ENCODE data around the gene TEF. TPM values are rescaled to one million over a fixed set of nuclear protein-coding genes. Genes with fewer than 3 reads are reported as not detected.

The TEF gene
- total and polyA plus RNA-seq, 9 of the 15 experiments (the other 6 are each of a cell fraction or from before 2014, with no cell fraction given), result 0.04 to 3.1 (median 1.2) TPM

DNA sequence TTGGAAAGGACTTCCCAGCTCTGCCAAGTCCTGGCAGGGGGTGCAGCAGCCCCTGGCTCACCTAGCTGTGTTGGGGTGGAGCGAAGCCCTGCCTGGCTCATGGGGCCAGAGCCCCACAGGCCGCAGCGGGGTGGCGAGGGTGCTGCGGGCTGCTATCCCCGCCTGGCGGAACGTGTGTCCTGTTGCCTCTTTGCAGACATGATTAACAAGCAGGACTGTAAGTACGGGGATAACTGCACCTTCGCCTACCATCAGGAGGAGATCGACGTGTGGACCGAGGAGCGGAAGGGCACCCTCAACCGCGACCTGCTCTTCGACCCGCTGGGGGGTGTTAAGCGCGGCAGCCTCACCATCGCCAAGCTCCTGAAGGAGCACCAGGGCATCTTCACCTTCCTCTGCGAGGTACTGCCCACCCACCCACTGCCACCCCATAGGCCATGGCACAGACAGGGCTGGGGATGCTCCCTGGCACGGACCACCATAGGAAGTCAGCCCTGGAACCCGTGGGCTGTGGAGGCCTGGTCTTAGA is 35.9 kb upstream of the TEF start:
- H3K9me3 ChIP-seq (replicated peaks; ENCODE audit: control insufficient read depth, insufficient read depth, low read depth, low read length), result no peaks in the 10 kb centered on the region
- no peak overlapping the region; a peak in 1 of 4 replicates for H3K9ac ChIP-seq (ENCODE audit: insufficient read depth in 1 of 2, low read depth in 2 of 2, low read length in 2 of 2)
- no peak overlapping the region for H3K4me2 ChIP-seq (ENCODE audit: insufficient read depth, low read length)
- no TSS peak for BruUV-seq (replicated peaks)
- peaks cover 83% of the 10 kb centered on the region; the same call in 2 of the 3 replicates for H3K36me3 ChIP-seq (ENCODE audit: control insufficient read depth, insufficient read depth, low read length)
- ATAC-seq (no peak), DNase-seq (ENCODE audit: extremely low read depth in 1 of 4, low spot score in 3 of 4) (no peak), FAIRE-seq (no peak)
- H3K4me1 ChIP-seq (replicated peaks in 1 of 2; ENCODE audit: control insufficient read depth in 2 of 2, insufficient read depth in 2 of 2, low read length in 2 of 2), result peaks cover 10 to 12% of the 10 kb centered on the region in 2 experiments; a peak in 4 of 5 replicates
- H3K27ac ChIP-seq (ENCODE audit: extremely low read depth, low read depth, low read length), result no peak overlapping the region
- no peak overlapping the region for H3K4me3 ChIP-seq
- CTCF ChIA-PET (ENCODE audit: low intra/inter-chr PET ratio), result no interaction called here
- H3K27me3 ChIP-seq (ENCODE audit: control insufficient read depth in 2 of 2, insufficient read depth in 2 of 2, low read length in 2 of 2), result no peaks in the 10 kb centered on the region
- no peak overlapping the region for H2AFZ ChIP-seq (ENCODE audit: low read depth, low read length)
- POLR2A ChIA-PET, result interaction anchor here (0.7 to 1.1 kb wide), 2 partner anchors 8 to 10 kb away, joined by 3 to 6 read pairs; no protein-coding TSS in a partner anchor
- in situ Hi-C loops (cut with MboI) (no loop called here), intact Hi-C loops (cut with micrococcal nuclease) (no loop called here)
- no peaks in the 10 kb centered on the region for H4K20me1 ChIP-seq (replicated peaks; ENCODE audit: control insufficient read depth, insufficient read depth, low read length)
- 100% methylated on average over 6 of the region's 24 CpGs for WGBS (ENCODE audit: insufficient coverage, low coverage, missing lambda C conversion rate)
- TF ChIP-seq, protein P1, sequence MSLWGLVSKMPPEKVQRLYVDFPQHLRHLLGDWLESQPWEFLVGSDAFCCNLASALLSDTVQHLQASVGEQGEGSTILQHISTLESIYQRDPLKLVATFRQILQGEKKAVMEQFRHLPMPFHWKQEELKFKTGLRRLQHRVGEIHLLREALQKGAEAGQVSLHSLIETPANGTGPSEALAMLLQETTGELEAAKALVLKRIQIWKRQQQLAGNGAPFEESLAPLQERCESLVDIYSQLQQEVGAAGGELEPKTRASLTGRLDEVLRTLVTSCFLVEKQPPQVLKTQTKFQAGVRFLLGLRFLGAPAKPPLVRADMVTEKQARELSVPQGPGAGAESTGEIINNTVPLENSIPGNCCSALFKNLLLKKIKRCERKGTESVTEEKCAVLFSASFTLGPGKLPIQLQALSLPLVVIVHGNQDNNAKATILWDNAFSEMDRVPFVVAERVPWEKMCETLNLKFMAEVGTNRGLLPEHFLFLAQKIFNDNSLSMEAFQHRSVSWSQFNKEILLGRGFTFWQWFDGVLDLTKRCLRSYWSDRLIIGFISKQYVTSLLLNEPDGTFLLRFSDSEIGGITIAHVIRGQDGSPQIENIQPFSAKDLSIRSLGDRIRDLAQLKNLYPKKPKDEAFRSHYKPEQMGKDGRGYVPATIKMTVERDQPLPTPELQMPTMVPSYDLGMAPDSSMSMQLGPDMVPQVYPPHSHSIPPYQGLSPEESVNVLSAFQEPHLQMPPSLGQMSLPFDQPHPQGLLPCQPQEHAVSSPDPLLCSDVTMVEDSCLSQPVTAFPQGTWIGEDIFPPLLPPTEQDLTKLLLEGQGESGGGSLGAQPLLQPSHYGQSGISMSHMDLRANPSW (CRISPR knock-in tag; IDR thresholded peaks at IDR 0.05), result no peak
- TF ChIP-seq POLR2G (IDR thresholded peaks at IDR 0.05; ENCODE audit: low read depth, low read length), result peak; percentile 42; the same call in 1 of the 2 replicates
- TF ChIP-seq PRPF4 (IDR thresholded peaks at IDR 0.05; ENCODE audit: insufficient read depth, low read depth, low read length, poor library complexity, severe bottlenecking), result no peak
- no peak for TF ChIP-seq NCOA4 (IDR thresholded peaks at IDR 0.05; ENCODE audit: partially characterized antibody)
- H3K9me1 ChIP-seq (ENCODE audit: control insufficient read depth, insufficient read depth, low read length), result no peaks in the 10 kb centered on the region
- H3K79me2 ChIP-seq (ENCODE audit: control insufficient read depth, insufficient read depth, low read length), result no peaks in the 10 kb centered on the region; the same call in 2 of the 3 replicates
